ENCODE data around the gene GFPT1.
"Not testable (repeated sequence)": the region's sequence is repeated elsewhere in the genome, so short reads cannot be mapped to it uniquely, and the experiment has no call there.

Gene GFPT1

GRCh38 chr2:69384618-69385081 lies 2.4 kb downstream of the GFPT1 start:
- FAIRE-seq, result no peak
- no peak for DNase-seq (ENCODE audit: low spot score)

DNA sequence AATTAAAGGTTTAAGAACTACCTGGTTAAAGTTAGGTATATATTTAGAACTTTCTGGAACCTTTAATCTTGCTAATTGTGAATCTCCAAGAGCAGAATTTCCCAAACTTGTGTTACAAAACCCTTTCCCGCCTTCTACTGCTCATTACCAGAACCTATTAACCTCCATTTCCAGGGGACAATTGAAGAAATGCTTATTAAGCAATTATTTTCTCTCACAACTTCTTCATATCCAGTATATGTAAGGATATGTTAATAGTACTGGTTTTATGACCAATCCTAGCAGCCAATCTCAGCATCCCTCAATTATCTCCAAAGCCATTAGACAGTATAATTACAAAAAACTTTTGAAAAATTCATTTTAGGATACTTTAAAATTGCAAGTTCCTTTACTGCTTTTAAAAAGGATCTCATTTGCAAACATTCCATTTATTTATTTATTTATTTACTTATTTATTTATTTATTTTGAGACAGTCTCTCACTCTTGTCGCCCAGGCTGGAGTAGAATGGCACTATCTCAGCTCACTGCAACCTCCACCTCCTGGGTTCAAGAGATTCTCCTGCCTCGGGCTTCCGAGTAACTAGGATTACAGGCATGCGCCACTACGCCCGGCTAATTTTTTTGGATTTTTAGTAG lies 3.7 kb downstream of the GFPT1 start:
- no peak for FAIRE-seq

DNA sequence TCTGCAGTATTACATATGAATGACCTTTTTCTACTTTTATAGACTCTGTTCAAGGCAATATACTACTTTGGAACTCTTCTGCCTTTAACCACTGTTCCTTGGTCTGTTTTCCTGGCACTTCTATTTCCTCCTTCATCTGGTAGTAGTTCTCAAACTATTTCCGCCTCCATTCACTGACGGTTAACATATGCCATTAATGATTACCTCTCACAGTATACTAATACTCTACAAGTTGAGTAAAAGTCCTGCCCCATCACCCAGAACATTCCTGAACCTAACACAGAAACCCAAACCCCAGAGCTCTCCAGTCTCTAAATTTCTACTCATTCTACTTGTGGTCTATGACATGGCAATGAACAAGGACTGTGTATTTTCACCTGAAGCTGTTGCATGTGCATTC lies 4.5 kb downstream of the GFPT1 start:
- DNase-seq (ENCODE audit: low spot score), result peak; percentile 80
- FAIRE-seq, result peak; percentile 91

More for the DNA sequence above, 3.7 kb downstream of the GFPT1 start:
- DNase-seq (ENCODE audit: low spot score), result no peak

GRCh38 chr2:69381337-69381737 lies 5.7 kb downstream of the GFPT1 start:
- DNase-seq (ENCODE audit: low spot score) (peak; percentile 59), FAIRE-seq (no peak)

GRCh38 chr2:69380072-69380917 lies 6.7 kb downstream of the GFPT1 start:
- DNase-seq (ENCODE audit: low spot score) (no peak), FAIRE-seq (no peak)

DNA sequence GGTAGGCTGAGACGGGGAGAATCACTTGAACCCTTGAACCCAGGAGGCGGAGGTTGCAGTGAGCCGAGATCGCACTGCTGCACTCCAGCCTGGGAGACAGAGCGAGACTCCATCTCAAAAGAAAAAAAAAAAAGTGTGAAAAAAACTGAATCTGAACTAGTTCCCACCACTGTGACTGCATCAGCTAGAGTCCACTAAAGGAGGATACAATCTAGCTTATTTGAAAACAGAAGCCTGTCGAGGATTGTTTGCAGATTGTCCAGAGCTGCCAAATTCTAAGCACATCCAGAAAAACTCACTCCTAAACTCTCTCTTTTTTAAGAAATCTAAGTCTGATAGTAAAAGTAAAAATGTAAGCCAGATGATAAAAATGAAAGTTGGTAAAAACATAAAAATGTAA lies 10.6 kb downstream of the GFPT1 start:
- no peak for DNase-seq (ENCODE audit: low spot score)
- FAIRE-seq, result no peak

- no peak for FAIRE-seq
Observed at GRCh38 chr2:69375494-69376353, 11.3 kb downstream of the GFPT1 start.

DNA sequence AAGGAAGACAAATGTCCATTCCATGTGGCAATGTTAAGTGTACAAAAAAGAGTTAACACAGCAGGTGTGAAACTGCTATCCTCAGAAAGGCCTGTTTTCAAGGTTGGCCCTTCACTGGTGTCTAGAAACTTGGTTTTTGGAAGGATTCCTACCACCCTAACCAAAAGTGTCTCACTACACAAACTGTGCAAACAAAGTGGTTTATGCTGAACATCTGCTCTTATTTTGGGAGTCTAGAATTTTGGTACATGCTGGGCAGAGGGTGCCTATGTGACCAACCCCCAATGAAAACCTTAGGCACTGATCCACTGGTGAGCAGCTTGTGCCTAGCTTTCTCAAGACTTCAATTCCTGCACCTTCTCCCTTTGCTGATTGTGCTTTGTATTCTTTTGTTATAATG lies 14.3 kb downstream of the GFPT1 start:
- no peak for FAIRE-seq
- no peak for DNase-seq (ENCODE audit: low spot score)

More at GRCh38 chr2:69375494-69376353, 11.3 kb downstream of the GFPT1 start:
- no peak for DNase-seq (ENCODE audit: low spot score)

DNA sequence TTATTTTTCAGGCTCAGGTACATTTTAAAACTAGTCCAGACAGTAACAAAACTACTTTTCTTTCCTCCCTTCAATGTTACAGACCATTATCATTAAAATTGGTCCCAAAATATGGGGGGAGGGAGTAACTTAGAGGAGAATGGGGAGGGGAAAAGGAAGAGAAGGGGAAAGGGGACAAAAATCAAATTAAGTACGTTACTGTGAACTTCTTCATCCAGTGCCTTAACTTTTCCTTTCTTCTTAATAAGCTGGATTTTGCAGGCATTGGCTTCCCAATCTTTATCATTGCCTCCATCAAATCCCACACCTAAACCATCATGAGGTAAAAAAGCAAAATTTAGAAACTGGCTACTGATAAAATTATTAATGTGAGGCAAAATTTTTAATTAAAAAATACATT lies 17.2 kb downstream of the GFPT1 start:
- DNase-seq (ENCODE audit: low spot score) (no peak), FAIRE-seq (no peak)

GRCh38 chr2:69368588-69368987 lies 18.4 kb downstream of the GFPT1 start:
- FAIRE-seq, result no peak
- no peak for DNase-seq (ENCODE audit: low spot score)

GRCh38 chr2:69359371-69359770 lies 27.7 kb downstream of the GFPT1 start:
- no peak for DNase-seq (ENCODE audit: low spot score)
- no peak for FAIRE-seq

- FAIRE-seq (no peak), DNase-seq (ENCODE audit: low spot score) (no peak)
Observed at GRCh38 chr2:69358914-69359313, 28.1 kb downstream of the GFPT1 start.

- no peak for FAIRE-seq
- no peak for DNase-seq (ENCODE audit: low spot score)
Observed at GRCh38 chr2:69356471-69356870, 30.6 kb downstream of the GFPT1 start.

DNA sequence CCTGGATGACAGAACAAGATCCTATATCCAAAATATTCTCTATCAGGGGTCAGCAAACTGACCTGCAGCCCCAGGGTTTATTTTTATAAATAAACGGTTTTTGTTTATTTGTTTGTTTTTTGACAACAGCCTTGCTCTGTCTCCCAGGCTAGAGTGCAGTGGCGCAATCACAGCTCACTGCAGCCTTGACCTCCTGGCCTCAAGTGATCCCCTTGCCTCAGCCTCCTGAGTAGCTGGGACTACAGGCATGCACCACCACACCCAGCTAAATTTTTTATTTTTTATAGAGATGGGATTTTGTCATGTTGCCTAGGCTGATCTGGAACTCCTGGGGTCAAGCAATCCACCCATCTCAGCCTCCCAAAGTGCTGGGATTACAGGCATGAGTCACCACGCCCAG lies 32.1 kb downstream of the GFPT1 start:
- not testable (repeated sequence) for FAIRE-seq; DNase-seq (ENCODE audit: low spot score)

DNA sequence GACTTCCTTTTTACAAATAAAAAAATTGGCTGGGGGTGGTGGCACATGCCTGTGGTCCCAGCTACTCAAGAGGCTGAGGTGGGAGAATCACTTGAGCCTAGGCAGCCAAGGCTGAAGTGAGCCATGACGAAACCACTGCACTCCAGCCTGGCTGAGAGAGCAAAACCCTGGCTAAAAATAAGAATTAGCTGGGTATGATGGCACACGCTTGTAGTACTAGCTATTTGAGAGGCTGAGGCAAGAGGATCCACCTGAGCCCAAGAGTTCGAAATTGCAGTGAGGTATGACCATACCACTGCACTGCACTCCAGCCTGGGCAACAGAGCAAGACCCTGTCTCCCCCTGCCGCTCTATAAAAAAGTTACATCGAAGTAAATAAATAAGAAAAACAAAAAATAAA lies 33.7 kb downstream of the GFPT1 start:
- FAIRE-seq, result no peak
- DNase-seq (ENCODE audit: low spot score), result no peak

- FAIRE-seq (no peak), DNase-seq (ENCODE audit: low spot score) (no peak)
Observed at GRCh38 chr2:69348781-69349180, 38.2 kb downstream of the GFPT1 start.

DNA sequence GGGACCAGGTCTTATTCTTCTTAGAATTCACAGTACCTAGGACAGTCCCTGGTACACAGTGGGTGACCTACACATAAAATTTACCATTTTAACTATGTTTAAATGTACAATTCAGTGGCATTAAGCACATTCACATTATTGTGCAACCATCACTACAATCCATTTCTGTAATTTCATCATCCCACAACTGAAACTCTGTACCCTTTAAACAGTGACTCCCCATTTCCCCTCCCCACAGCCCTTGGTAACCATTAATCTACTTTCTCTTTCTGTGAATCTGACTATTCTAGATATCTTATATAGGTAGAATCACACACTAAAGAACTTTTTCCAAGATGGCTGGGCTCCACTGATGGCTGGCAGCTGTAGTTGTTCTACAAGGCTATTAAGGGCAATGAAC lies 41.6 kb downstream of the GFPT1 start:
- DNase-seq (ENCODE audit: low spot score), result no peak
- no peak for FAIRE-seq

DNA sequence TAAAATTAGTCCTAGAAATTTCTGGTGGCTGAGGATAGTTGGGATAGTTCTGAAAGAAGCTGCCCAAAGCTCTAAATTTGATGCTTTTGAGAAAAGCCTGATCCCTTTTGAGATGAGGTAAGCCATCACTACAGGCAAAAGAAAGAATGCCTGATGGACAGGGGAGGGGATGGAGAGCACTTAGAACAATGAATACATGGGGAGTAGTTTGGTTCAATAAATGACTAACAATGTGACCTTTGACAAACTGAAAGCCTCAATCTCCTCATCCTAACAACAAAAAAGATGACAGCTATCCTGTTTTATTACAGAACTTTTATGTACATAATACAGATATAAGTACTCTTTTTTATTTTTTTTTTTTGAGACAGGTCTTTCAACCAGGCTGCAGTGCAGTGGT lies 42.7 kb downstream of the GFPT1 start:
- FAIRE-seq, result no peak
- DNase-seq (ENCODE audit: low spot score), result no peak

DNA sequence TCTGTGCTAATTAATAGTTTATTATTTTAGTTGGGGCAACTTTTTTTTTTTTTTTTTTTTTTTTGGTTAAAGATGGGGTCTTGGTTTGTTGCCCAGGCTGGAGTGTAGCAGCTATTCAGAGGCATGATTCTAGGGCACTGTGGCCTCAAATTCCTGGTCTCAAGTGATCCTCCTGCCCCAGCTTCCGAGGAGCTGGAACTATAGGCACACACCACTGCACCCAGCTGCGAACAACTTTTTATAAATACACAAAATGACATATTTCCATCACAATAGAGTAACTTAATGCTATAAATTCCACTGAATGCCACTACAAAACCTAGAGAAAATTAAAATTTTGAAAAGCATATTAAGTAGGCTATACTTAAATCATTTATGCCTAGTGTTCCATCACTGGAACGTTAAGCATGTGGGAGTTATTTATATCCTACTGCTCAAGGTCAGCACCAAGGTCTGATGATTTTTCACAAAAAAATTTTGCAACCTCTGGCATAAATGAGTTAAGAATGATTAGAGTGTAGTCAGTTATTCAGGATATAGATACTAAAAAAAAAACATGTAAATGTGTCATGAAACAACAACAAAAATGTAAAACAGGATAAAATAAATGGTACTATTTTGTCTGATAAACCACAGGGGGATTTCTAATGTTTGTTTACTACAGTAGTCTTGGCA lies 46.8 kb downstream of the GFPT1 start:
- FAIRE-seq (no peak), DNase-seq (ENCODE audit: low spot score) (no peak)

DNA sequence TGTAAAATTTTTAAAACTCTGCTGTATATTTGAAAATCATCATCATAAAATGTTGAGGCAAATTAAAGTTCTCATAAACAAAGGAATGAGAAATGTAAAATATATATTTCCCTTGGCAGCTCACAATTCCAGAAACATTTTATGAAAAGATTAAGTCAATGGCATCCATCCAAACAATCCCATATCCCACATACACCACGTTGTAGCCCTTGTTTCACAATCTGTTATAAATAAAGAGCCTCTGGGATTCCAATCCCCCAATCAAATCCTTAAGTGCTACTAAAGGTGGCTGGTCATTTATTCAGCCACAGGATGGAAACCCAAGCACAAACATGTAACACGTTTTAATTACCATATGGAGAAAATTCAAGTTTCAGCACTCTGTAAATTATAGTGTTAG lies 51.7 kb downstream of the GFPT1 start:
- no peak for DNase-seq (ENCODE audit: low spot score)
- no peak for FAIRE-seq

DNA sequence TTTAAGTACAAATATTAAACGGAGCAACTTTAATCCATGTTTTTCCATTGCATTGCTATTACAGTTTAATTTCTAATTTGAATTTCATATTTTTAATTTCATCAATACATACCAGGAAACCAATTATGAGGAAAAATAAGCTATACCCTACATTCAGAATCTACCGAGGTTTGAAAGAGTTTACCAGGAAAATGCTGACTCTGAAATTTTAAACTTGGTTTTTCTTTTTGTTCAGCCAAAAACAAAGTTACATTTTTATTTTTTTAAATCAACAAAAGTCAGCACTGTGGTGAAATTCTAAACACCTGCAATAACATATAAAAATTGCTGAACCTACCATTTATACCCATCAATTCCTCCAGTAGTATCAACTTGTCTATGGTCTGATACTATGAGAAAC lies 53.7 kb downstream of the GFPT1 start:
- no peak for FAIRE-seq
- no peak for DNase-seq (ENCODE audit: low spot score)

All from RCC 7860 (cell line).